Right lobe of liver (tissue), 6 donors: ENCODE results near the gene CDK12. TPM values are rescaled to one million over a fixed set of nuclear protein-coding genes. Genes with fewer than 3 reads are reported as not detected.

ENCODE experiments used
- ATAC-seq, 4 donors: fragments of 200-7000 bp; cut with Tn5 transposase; one replicate each; pipeline ENCODE4 v1.9.1; 2020; ENCODE audit warnings: mild to moderate bottlenecking in 4 of 4, moderate library complexity in 4 of 4
- DNase-seq, 3 donors: peaks; one replicate each; pipeline ENCODE4 v3.0.0-alpha.2; 2020
- H3K27ac ChIP-seq, 3 donors: fragments of 200-600 bp; one replicate each; pipeline ENCODE4 v1.8.0; 2022
- H3K27me3 ChIP-seq, 2 donors: fragments of 200-600 bp; one replicate each; pipeline ENCODE4 v1.8.0; 2022
- H3K36me3 ChIP-seq, 4 donors: fragments of 200-600 bp; sonication (generic) in 1 of 4; one replicate each; pipeline versions ENCODE4 v1.5.1 to v1.8.0; 2017 to 2022; ENCODE audit warnings: control low read depth in 1 of 4
- H3K4me1 ChIP-seq, 4 donors: fragments of 200-600 bp; sonication (generic) in 1 of 4; one replicate each; pipeline versions ENCODE4 v1.5.1 to v1.8.0; 2017 to 2022; ENCODE audit warnings: control low read depth in 1 of 4
- H3K4me3 ChIP-seq, 3 donors: fragments of 200-600 bp; one replicate each; pipeline ENCODE4 v1.8.0; 2022
- H3K9me3 ChIP-seq, 4 donors: fragments of 200-600 bp; sonication (generic) in 1 of 4; one replicate each; pipeline versions ENCODE4 v1.5.1 to v1.8.0; 2017 to 2022; ENCODE audit warnings: control low read depth in 1 of 4
- CTCF ChIP-seq, 4 donors: fragments of 200-600 bp in 3 of 4; fragments of 450-650 bp in 1 of 4; IDR thresholded peaks; one replicate each; pipeline versions ENCODE4 v1.5.1 to v1.8.0; 2016 to 2022; ENCODE audit warnings: antibody characterized with exemption in 4 of 4, mild to moderate bottlenecking in 2 of 4
- POLR2A ChIP-seq: fragments of 450-650 bp; IDR thresholded peaks from one replicate; pipeline ENCODE4 v1.6.1; 2017; ENCODE audit warnings: antibody characterized with exemption, mild to moderate bottlenecking
- WGBS: methylation state at CpG from one replicate; pipeline ENCODE4 v1.1.6; 2018; ENCODE audit warnings: low coverage, low lambda C conversion rate; ENCODE audit not compliant: insufficient coverage; ENCODE audit errors: missing lambda C conversion rate; 5-methylcytosine and 5-hydroxymethylcytosine counted together
- intact Hi-C, 2 donors: fragments of 100-400 bp; cut with DNase I; formaldehyde crosslinking; loops; one replicate each; pipeline versions ENCODE4 v1.11.2 to v1.14.1; 2022
- total RNA-seq, 6 experiments: library from RNA; depleted of rRNA in 2 of 6; stranded (reverse); fragments of >200 nt in 2 of 6; fragmentation: NEBNext Ultra II Directional in 3 of 6; extraction: Animal tissue kit (Norgen Biotek cat#: 25700) in 3 of 6; gene quantifications; one replicate each; pipeline versions ENCODE4 v1.1.0 to v1.2.4, GENCODE V29; 2016 to 2023
- donor health status: DM: no; HTN: yes; CAD: no.
- donor health status: DM: no; HTN: no; CAD: no.
- donor health status: DM: no; HTN: no; CAD: no.
- donor health status: DM: no; HTN: yes; CAD: no.
- donor health status: DM: no; HTN: yes; CAD: no.

Gene CDK12
- total RNA-seq, 6 experiments from 2014 or later = 19.4 to 33.4 (median 30.4) TPM

DNA sequence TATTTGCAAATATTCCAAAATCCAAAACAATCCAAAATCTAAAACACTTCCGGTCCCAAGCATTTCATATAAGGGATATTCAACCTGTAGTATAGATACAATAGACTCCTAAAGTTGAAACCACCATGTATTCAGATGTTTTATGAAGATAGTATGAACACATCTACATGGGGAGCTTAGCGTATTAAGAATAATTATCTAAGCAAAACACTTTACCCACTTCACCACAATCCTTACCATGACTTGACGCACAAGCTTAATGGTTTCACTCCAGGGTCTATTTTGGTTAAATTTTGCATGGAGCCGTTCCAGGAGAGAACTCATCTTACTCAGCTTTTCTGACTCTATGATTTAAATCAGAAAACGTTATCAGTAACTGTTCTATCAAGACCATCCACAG is 13.7 kb upstream of the CDK12 start:
- Histone ChIP-seq H3K4me1 (peaks cover 0 to 18% (median 8%) of the 10 kb centered on the region in 4 donors), H3K36me3 (peaks cover 0 to 50% (median 10%) of the 10 kb centered on the region in 4 donors), H3K27ac (no peak overlapping the region), H3K27me3 (no peaks in the 10 kb centered on the region), H3K9me3 (no peaks in the 10 kb centered on the region), H3K4me3 (no peak overlapping the region)
- DNase-seq = no peak
- 83% methylated on average over 5 of the region's 5 CpGs for WGBS
- TF ChIP-seq CTCF (IDR thresholded peaks at IDR 0.05) = no peak
- intact Hi-C loops = no loop called here
- ATAC-seq = no peak

DNA sequence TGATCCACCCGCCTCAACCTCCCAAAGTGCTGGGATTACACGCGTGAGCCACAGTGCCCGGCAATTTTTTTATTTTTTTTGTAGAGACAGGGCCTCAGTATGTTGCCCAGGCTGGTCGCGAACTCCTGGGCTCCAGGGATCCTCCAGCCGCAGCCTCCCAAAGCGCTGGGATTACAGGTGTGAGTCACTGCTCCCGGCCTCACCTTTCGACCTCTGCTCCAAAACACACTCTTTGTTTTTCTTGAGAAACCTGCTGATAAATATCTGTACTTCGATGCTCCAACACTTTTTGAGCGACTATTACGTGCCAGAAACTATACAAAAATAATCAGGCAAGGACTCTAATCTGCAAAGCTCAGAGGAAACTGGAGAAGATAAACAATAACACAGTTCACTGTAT is 11.2 kb upstream of the CDK12 start:
- 62% methylated on average over 8 of the region's 13 CpGs for WGBS
- TF ChIP-seq CTCF (IDR thresholded peaks at IDR 0.05) (no peak), POLR2A (no peak)
- peak overlapping the region in 1 of 3 donors; percentile 89 for H3K27ac ChIP-seq
- intact Hi-C loops = no loop called here
- no peaks in the 10 kb centered on the region for H3K27me3 ChIP-seq
- no peak for DNase-seq
- peak overlapping the region in 2 of 3 donors; percentile 77 to 82 for H3K4me3 ChIP-seq
- peaks cover 0 to 26% (median 7%) of the 10 kb centered on the region in 4 donors for H3K36me3 ChIP-seq
- H3K9me3 ChIP-seq = no peaks in the 10 kb centered on the region
- H3K4me1 ChIP-seq = peaks cover 0 to 39% (median 14%) of the 10 kb centered on the region in 4 donors
- ATAC-seq = no peak

GRCh38 chr17:39450847-39451581 is 10.3 kb upstream of the CDK12 start, which contains the start of gene MED1:
Gene MED1 (minus strand): TSS chr17:39451263. CDS start chr17:39451062, 201 bp downstream.
- intact Hi-C loops = no loop called here
- peak; percentile 88 to 93 (median 90) for ATAC-seq
- TF ChIP-seq POLR2A (peak; percentile 70), CTCF (IDR thresholded peaks at IDR 0.05) (no peak)
- Histone ChIP-seq H3K27ac (peak within 1 kb of the TSS; percentile 46 to 89 (median 65)), H3K9me3 (no peaks in the 10 kb centered on the region), H3K4me3 (peak within 1 kb of the TSS; percentile 77 to 82 (median 77)), H3K36me3 (peaks cover 0 to 16% (median 6%) of the 10 kb centered on the region in 4 donors), H3K27me3 (no peaks in the 10 kb centered on the region), H3K4me1 (peaks cover 0 to 39% (median 15%) of the 10 kb centered on the region in 4 donors)
- whole genome bisulfite sequencing = under 1% methylated on average over 34 of the region's 37 CpGs
- DNase-seq = peak; percentile 88 to 94 (median 93)

DNA sequence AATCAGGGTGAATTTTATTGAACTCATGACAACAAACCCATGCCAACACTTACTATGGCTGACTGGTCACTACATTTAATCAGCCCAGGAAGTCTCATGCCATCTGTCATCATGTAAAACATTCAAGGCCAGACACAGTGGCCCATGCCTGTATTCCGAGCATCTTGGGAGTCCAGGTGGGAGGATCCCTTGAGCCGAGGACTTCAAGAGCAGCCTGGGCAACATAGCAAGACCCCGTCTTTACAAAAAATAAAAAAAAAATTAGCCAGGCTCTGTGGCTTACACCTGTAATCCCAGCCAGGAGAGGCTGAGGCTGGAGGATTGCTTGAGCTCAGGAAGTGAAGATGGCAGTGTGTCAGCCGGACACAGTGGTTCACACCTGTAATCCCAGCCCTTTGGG is 5.4 kb upstream of the CDK12 start:
- Histone ChIP-seq H3K27ac (no peak overlapping the region), H3K36me3 (no peaks in the 10 kb centered on the region), H3K4me3 (no peak overlapping the region), H3K27me3 (no peaks in the 10 kb centered on the region), H3K9me3 (no peaks in the 10 kb centered on the region), H3K4me1 (peaks cover 0 to 36% (median 11%) of the 10 kb centered on the region in 4 donors)
- no peak for ATAC-seq
- intact Hi-C loops = no loop called here
- 82% methylated on average over 2 of the region's 4 CpGs for WGBS
- DNase-seq = no peak
- TF ChIP-seq CTCF (IDR thresholded peaks at IDR 0.05) (no peak), POLR2A (no peak)
